SK-N-SH (cell line): ENCODE data around the gene OGDH.

ENCODE experiments used
- CTCF ChIP-seq: fragments of 200-600 bp; sonication (generic); IDR thresholded peaks from 2 replicates; pipeline ENCODE4 v1.6.1; 2017; ENCODE audit warnings: antibody characterized with exemption, mild to moderate bottlenecking, moderate library complexity
- GABPA ChIP-seq: IDR thresholded peaks from 2 replicates; pipeline ENCODE4 v1.4.0; 2012; ENCODE audit warnings: low read depth, mild to moderate bottlenecking
- POLR2AphosphoS5 ChIP-seq: IDR thresholded peaks from 2 replicates; pipeline ENCODE4 v1.6.1; 2012; ENCODE audit warnings: low read depth, low read length
- SIN3A ChIP-seq: IDR thresholded peaks from 2 replicates; pipeline ENCODE4 v1.6.1; 2012; ENCODE audit warnings: low read depth, mild to moderate bottlenecking, low read length, moderate library complexity, borderline replicate concordance
- TAF1 ChIP-seq: IDR thresholded peaks from 2 replicates; pipeline ENCODE4 v1.6.1; 2012; ENCODE audit warnings: low read depth, mild to moderate bottlenecking, low read length, moderate library complexity, borderline replicate concordance

- TF ChIP-seq CTCF = no peak
- TF ChIP-seq GABPA = no peak
- no peak for TF ChIP-seq POLR2AphosphoS5
- no peak for TF ChIP-seq SIN3A
- no peak for TF ChIP-seq TAF1
These were observed 83.0 kb downstream of the OGDH start for GRCh38 chr7:44689427-44689826.
